ENCODE measurements around the gene PLCH1. TPM values are rescaled to one million over a fixed set of nuclear protein-coding genes. Genes with fewer than 3 reads are reported as not detected.

PLCH1 gene
- total RNA-seq, 1 donor from 2014 or later: 1.1 TPM

DNA sequence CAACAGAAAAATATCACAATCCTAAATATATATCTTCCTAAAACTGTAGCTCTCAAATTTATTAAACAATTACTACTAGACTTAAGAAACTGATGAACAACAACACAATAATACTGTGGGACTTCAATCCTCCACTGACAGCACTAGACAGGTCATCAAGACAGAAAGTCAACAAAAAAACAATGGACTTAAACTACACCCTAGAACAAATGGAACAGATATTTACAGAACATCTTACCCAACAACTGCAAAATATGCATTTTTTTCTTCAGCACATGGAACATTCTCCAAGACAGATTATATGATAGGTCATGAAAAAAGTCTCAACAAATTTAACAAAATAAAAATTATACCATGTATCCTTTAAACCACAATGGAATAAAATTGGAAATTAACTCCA lies 133.4 kb downstream of the PLCH1 start:
- peaks cover 3% of the 10 kb centered on the region for H3K27me3 Mint-ChIP-seq (ENCODE audit: unreplicated experiment)
- H3K4me3 Mint-ChIP-seq (ENCODE audit: unreplicated experiment): no peak overlapping the region
- H3K27ac Mint-ChIP-seq (ENCODE audit: unreplicated experiment): no peak overlapping the region
- no peak for DNase-seq
- no peaks in the 10 kb centered on the region for H3K4me1 Mint-ChIP-seq (ENCODE audit: low read depth, unreplicated experiment)
- H3K36me3 Mint-ChIP-seq (ENCODE audit: unreplicated experiment): peaks cover 35% of the 10 kb centered on the region
- TF ChIP-seq, protein P1, sequence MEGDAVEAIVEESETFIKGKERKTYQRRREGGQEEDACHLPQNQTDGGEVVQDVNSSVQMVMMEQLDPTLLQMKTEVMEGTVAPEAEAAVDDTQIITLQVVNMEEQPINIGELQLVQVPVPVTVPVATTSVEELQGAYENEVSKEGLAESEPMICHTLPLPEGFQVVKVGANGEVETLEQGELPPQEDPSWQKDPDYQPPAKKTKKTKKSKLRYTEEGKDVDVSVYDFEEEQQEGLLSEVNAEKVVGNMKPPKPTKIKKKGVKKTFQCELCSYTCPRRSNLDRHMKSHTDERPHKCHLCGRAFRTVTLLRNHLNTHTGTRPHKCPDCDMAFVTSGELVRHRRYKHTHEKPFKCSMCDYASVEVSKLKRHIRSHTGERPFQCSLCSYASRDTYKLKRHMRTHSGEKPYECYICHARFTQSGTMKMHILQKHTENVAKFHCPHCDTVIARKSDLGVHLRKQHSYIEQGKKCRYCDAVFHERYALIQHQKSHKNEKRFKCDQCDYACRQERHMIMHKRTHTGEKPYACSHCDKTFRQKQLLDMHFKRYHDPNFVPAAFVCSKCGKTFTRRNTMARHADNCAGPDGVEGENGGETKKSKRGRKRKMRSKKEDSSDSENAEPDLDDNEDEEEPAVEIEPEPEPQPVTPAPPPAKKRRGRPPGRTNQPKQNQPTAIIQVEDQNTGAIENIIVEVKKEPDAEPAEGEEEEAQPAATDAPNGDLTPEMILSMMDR (IDR thresholded peaks at IDR 0.05; ENCODE audit: partially characterized antibody, unreplicated experiment): no peak
- H3K9me3 Mint-ChIP-seq (ENCODE audit: unreplicated experiment): peaks cover 13% of the 10 kb centered on the region

DNA sequence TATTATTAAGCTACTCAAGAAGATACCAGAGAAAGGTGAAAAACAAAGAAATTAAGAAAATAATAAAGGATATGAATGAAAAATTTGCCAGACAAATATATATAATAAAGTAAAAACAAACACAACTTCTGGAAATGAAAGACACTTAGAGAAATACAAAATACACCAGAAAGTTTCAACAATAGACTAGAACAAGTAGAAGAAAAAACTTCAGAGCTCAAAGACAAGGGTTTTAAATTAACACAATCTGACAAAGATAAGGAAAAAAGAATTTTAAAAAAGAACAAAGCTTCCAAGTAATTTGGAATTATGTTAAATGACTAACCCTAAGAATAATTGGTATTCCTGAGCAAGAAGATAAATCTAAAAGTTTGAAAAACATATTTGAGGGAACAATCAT lies 135.3 kb downstream of the PLCH1 start:
- peaks cover 4% of the 10 kb centered on the region for H3K9me3 Mint-ChIP-seq (ENCODE audit: unreplicated experiment)

DNA sequence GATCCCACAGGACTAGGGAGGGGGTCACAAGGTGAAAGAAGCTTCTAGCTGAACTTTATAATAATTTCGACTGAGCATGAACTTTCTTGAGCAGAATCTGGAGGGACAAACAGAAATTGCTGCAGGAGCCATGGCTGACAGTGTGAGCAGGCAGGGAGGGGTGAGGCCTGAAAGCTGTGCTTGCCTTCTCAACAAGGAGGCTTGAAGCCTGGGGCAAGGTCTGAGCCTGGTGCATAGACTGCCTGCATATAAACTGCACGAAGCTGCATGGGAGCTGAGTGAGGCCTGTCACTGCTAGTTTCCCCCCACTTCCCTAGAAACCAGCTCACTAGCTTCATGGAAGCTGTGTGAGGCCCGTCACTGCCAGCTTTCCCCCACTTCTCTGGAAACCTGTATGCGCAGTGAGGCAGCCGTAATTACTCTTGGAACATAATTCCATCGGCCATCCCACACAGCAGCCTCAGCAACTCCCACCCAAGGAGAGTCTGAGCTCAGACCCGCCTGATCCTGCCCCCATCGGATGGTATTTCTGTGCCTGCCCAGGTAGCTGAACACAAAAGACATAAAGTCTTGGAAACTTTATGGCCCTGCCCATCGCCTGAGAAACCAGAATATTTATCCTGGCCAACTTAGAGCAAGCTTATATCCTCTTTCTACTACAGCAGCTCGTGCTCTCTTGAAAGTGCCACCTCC lies 136.5 kb downstream of the PLCH1 start:
- DNase-seq: no peak
- Mint-ChIP-seq H3K27me3 (ENCODE audit: unreplicated experiment) (no peaks in the 10 kb centered on the region), H3K9me3 (ENCODE audit: unreplicated experiment) (peaks cover 4% of the 10 kb centered on the region), H3K36me3 (ENCODE audit: unreplicated experiment) (peaks cover 14% of the 10 kb centered on the region), H3K27ac (ENCODE audit: unreplicated experiment) (no peak overlapping the region), H3K4me3 (ENCODE audit: unreplicated experiment) (no peak overlapping the region), H3K4me1 (ENCODE audit: low read depth, unreplicated experiment) (peaks cover 2% of the 10 kb centered on the region)
- TF ChIP-seq, protein P1 (IDR thresholded peaks at IDR 0.05; ENCODE audit: partially characterized antibody, unreplicated experiment): no peak

More for the DNA sequence above, 135.3 kb downstream of the PLCH1 start:
- peaks cover 26% of the 10 kb centered on the region for H3K36me3 Mint-ChIP-seq (ENCODE audit: unreplicated experiment)
- TF ChIP-seq, protein P1 (IDR thresholded peaks at IDR 0.05; ENCODE audit: partially characterized antibody, unreplicated experiment): no peak
- H3K4me3 Mint-ChIP-seq (ENCODE audit: unreplicated experiment): no peak overlapping the region
- H3K27me3 Mint-ChIP-seq (ENCODE audit: unreplicated experiment): no peaks in the 10 kb centered on the region
- no peak overlapping the region for H3K27ac Mint-ChIP-seq (ENCODE audit: unreplicated experiment)
- no peak for DNase-seq
- H3K4me1 Mint-ChIP-seq (ENCODE audit: low read depth, unreplicated experiment): peaks cover 2% of the 10 kb centered on the region

DNA sequence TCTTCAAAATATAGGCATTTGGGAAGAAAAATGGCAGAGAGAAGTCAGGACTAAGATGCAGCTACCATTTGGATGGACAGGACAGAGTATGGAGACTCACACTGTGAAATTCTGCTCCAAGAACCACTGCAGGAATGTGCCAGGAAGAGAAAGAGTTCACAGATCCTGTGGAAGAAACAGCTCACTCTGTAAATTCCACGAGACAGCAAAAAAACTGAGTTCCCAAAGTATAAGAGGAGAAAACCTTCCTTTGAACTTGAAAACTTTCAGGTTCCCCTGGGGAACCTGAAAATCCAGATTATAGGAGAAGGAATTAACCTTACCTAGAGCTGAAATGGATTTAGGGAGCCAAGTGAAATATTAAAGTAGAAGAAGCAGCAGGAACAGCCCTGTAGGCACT lies 137.1 kb downstream of the PLCH1 start:
- no peak for DNase-seq
- Mint-ChIP-seq H3K9me3 (ENCODE audit: unreplicated experiment) (peaks cover 4% of the 10 kb centered on the region), H3K27ac (ENCODE audit: unreplicated experiment) (no peak overlapping the region), H3K36me3 (ENCODE audit: unreplicated experiment) (peaks cover 14% of the 10 kb centered on the region), H3K27me3 (ENCODE audit: unreplicated experiment) (no peaks in the 10 kb centered on the region), H3K4me3 (ENCODE audit: unreplicated experiment) (no peak overlapping the region), H3K4me1 (ENCODE audit: low read depth, unreplicated experiment) (peaks cover 2% of the 10 kb centered on the region)
- TF ChIP-seq, protein P1 (IDR thresholded peaks at IDR 0.05; ENCODE audit: partially characterized antibody, unreplicated experiment): no peak

DNA sequence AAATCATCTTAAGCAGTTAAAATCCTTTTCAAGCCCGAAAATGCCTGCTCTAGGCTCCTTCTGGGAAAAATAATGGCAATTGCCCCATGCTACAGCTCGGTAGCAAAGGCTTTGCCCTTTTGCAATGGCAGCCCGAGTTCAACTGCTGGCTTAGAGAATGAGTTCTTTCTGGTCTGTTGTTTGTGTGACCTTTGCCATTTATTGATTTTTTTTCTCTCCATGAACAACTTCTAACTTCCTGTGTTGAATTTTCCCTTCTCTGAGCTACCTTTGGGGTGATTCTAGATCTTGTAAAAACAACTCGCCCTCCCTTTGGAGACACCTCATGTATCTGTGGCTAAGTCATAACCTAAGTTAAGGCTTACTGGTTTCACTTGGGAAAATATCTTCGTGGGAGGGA lies 139.3 kb downstream of the PLCH1 start:
- no peak overlapping the region for H3K4me3 Mint-ChIP-seq (ENCODE audit: unreplicated experiment)
- peaks cover 2% of the 10 kb centered on the region for H3K4me1 Mint-ChIP-seq (ENCODE audit: low read depth, unreplicated experiment)

More for the DNA sequence above, 139.3 kb downstream of the PLCH1 start:
- Mint-ChIP-seq H3K27ac (ENCODE audit: unreplicated experiment) (no peak overlapping the region), H3K9me3 (ENCODE audit: unreplicated experiment) (peaks cover 4% of the 10 kb centered on the region), H3K27me3 (ENCODE audit: unreplicated experiment) (no peaks in the 10 kb centered on the region), H3K36me3 (ENCODE audit: unreplicated experiment) (peaks cover 14% of the 10 kb centered on the region)
- TF ChIP-seq, protein P1 (IDR thresholded peaks at IDR 0.05; ENCODE audit: partially characterized antibody, unreplicated experiment): no peak
- no peak for DNase-seq
